CD4-positive, alpha-beta T cell treated with Interleukin-6 at 100 ng/mL for 8 hours (primary cell): ENCODE measurements around the gene PGRMC2.
"Not testable (repeated sequence)": the region's sequence is repeated elsewhere in the genome, so short reads cannot be mapped to it uniquely, and the experiment has no call there.

Experiments
- DNase-seq: peaks from one replicate; pipeline ENCODE4 v3.0.0-alpha.2; 2020; ENCODE audit warnings: mixed read lengths, low spot score

The PGRMC2 gene

DNA sequence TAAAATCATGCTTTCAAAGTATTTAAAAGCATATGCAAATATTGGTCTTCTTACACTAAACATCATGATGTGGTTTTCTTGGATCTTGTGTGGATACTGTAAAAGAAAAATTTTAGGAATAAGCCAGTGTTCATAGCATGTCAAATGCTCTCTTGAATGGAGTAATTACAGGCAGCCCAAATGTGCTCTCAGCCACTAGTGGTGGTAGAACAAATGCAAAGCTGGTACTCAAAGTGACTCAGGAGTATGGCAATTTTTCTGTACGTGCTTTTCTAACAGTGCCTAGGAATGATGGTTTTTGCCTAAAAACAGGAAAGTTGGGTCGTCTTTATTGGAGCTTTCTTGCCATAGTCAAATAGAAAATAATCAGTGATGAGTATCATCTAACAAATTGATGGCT, 19.9 kb downstream of the PGRMC2 start:
- DNase-seq = no peak

DNA sequence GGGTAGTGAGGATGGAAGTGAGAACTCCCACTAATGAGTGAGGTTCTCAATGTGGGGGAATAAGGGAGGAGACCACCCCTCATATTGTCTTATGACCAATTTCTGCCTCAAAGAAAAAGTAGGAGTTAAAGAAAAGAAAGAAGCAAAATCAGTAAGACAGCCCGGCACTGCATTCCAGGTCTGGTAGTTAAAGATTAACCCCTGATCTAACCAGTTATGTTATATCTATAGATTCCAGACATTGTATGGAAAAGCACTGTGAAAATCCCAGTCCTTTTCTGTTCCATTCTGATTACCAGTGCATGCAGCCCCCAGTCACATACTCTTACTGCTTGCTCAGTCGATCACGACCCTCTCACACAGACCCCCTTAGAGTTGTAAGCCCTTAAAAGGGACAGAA, 20.4 kb downstream of the PGRMC2 start:
- DNase-seq = not testable (repeated sequence)

DNA sequence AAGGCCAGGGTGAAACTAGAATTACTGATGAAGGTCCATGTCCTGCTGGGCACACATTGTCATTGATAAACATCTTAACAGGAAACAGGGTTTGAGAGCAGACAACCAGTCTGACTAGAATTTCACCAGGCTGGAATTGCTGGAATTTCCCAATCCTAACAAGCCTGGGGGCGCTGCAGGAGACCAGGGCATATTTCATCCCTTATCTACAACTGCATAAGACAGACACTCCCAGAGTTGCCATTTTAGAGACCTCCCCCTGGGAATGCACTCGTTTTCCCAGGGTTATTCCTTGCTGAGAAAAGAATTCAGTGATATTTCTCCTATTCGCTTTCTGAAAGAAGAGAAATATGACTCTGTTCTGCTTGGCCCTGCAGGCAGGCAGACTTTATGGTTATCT, 22.1 kb downstream of the PGRMC2 start:
- not testable (repeated sequence) for DNase-seq

DNA sequence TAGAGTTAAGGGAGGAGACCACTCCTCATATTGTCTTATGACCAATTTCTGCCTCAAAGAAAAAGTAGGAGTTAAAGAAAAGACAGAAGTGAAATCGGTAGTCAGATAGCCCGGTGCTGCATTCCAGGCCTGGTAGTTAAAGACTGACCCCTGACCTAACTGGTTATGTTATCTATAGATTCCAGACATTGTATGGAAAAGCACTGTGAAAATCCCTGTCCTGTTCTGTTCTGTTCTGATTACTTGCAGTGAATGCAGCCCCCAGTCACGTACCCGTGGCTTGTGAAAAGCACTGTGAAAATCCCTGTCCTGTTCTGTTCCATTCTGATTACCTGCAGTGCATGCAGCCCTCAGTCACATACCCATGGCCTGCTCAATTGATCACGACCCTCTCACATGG, 27.7 kb downstream of the PGRMC2 start:
- DNase-seq = not testable (repeated sequence)

DNA sequence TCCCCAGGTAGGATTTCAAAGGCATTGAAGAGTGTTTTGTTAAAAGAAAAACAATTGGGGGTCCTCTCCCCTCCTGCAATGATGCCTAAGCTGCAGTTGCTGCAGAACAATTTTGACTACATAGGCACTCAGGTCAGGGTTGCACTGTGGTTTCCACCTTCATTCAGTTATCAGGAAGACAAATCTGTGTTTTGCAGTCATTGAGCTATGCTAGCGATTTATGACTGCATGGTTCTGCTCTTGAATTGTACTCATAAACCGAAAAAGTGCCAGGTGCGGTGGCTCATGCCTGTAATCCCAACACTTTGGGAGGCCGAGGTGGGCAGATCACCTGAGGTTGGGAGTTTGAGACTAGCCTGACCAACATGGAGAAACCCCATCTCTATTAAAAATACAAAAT, 29.4 kb downstream of the PGRMC2 start:
- DNase-seq = not testable (repeated sequence)

DNA sequence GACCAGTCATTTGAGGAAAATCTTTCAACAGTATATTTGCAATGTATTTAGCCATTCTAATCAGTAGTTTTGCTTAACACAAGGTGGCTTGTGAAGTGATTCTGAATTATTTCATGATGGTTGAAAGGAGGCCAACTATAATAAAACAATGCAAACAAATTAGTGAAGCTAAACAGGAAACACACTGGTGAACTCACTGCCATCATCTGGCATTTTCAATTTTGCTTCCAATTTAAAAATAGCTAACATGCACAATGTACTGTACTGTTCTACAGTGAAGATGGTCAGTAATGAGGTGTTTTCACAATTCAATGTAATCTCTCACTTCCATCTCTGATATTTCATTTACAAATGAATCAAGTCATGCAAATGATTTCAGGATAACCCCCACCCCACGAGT, 31.1 kb downstream of the PGRMC2 start:
- no peak for DNase-seq

DNA sequence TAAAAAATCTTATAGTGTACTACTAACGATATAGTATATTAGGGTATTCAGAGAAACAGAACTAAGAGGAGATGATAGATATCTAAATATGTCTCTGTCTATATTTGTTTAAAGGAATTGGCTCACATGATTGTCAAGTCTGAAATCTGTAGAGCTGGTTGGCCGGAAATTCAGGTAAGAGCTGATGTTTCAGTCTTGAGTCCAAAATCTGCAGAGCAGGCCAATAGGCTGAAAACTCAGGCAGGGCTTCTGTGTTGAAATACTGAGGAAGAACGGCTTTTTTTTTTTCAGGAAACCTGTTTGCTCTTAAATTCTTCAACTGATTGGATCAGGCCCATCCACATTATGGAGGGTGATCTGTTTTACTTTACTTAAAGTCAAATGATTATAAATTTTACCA, 31.7 kb downstream of the PGRMC2 start:
- DNase-seq = no peak

DNA sequence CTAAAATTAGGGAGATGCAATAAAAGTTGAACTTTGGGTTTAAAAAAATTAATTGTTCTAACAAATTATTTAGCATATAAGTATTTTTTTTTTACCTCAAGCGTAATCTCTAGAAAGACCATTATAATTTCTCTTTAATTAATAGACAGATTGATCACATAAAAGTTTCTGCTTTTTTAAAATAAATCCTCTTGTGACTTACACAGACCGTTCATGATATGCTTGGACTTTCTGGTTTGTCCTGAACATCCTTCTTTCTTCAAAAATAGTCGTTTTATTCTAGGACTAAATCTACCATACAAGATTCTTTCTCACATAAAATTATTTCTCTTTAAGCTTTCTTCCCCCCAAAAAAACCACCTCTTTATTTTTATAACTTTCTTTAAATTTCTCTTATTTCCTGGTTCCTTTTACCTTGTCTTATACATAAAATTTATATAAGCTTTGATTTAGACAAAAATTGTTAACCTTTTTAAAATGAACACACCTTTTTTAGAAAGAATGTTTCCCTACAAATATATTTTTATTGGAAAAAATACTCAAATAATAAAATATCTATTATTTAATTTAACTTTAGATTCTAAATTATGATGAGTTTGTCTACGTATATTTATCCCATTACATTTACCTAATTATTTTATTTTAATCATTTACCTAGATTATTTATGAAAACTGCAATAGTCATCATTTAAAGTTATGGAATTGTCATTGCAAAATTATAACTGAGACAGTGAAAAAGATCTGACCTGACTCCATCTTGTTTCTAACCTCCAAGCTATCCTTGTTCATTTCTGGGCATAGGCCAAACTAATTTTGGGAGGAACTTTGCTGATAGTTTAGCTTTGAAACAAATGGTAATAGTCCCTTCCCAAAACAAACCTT, 37.6 kb downstream of the PGRMC2 start:
- no peak for DNase-seq

DNA sequence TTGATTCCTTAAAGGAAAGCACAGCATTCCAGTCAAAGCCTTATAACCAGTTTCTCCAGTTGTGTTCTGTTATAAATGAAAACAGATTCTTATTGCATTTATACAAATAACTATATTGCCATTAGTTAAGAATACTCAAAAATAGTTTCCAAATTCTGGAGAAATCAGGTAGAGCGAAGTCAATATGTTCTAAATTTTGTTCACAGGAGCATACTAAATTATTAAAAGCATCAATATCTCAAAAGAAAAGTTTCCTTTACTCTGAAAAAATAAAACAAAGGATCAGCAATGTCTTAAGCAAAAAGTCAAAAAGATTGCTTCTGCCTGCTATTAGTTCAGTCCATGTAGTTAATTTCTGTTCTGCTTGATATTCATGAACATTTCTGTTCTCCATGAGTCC, 39.7 kb downstream of the PGRMC2 start:
- DNase-seq = no peak

DNA sequence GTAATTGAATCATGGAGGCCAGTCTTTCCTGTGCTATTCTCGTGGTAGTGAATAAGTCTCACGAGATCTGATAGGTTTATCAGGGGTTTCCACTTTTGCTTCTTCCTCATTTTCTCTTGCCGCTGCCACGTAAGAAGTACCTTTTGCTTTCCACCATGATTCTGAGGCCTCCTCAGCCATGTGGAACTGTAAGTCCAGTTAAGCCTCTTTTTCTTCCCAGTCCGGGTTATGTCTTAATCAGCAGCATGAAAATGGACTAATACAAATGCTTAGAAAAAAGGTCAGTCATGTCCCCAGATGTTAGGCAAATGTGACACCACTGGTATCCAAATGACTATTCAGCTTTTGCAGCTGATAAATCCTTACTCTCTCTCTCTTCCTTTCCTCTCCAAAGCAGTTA, 42.2 kb downstream of the PGRMC2 start:
- DNase-seq = not testable (repeated sequence)

DNA sequence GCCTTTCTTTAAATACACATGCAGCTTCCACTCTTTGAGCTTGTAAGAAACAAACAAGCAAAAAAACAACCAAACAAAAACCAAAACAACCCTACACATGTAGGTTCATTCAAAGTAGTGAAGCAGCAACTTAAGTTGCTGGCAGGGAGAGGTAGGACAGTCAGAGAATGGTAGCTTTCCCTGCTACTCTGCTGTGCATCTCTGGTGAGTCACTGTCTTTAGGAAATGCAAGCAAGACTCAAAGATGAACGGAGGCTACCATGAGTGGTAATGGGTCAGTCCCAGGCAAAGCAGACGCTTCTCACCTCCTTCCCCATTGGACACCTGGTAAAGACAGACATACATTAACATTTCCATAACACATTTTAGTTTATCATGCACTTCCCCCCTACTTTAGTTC, 43.2 kb downstream of the PGRMC2 start:
- DNase-seq = no peak

DNA sequence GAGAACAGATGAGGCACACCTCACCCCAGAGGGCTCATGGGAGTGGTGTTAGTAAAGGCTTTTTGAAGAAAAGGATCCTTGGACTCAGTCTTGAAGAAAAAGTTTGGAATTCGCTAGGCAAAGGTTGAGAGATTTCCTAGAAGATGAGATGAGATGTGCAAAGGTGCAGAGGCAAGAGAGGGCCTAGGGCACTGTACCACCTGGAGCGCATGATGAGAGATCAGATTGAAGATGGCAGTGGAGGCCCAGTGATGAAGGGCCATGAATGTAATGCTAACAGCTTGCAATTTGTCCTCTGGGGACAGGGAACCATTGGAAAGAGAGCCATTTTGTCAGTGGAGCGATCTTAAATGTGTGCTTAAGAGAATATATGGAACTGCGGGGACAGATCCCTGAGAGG, 45.0 kb downstream of the PGRMC2 start:
- no peak for DNase-seq

DNA sequence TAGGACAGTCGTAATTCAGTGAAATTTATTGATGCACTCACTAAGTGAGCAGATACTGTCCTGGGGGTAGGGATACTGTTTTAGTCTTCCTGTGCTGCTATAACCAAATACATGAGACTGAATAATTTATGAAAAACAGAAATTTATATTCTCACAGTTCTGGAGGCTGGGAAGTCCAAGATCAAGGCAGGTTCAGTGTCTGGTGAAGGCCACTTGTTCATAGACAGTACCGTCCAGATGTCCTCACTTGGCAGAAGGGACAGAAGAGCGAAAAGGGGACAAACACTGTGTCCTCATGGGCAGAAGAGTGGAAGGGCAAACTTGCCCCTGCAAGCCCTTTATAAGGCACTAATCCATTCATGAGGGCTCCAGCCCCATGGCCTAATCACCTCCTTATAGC, 45.6 kb downstream of the PGRMC2 start:
- no peak for DNase-seq

DNA sequence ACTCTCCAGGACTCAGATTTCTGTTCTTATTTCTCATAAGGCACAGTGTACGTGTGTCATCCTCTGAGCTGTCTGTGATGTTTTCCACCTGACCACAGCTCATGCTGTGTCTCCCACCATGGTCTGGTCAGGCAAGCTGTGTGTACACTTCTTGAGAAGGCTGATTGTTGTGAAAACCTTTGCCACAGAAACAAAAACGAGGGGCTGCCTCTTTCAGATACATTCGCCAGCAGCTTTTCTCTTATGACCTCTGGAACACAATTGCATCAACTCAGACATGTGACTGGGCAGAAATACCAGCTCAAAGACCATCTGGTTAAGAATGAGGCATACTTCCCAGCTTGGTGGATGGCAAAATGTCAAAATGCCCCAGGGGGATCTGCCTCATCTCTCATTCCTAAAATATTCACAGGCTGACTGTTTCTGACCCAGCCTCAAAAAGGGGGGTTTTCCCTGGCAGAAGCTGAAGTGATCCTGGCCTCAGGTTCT, 46.1 kb downstream of the PGRMC2 start:
- no peak for DNase-seq

DNA sequence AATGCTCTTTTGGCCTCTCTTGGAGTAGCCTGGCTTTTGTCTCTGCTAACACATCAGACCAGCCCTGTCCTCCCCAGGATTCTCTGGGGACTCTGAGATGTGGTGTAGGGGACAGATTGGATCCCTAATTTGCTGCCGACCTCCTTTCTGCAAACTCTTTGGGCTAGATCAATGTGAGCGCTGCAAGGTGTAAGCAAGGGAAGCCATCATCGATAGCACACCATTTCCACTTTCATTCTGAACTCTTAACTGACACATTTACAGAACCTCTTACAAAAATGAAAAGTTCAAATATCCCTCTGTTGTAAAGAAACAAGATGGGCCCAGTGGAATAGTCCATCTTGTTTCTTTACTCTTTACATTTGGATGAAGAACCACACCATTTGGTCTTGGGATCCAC, 46.6 kb downstream of the PGRMC2 start:
- no peak for DNase-seq

DNA sequence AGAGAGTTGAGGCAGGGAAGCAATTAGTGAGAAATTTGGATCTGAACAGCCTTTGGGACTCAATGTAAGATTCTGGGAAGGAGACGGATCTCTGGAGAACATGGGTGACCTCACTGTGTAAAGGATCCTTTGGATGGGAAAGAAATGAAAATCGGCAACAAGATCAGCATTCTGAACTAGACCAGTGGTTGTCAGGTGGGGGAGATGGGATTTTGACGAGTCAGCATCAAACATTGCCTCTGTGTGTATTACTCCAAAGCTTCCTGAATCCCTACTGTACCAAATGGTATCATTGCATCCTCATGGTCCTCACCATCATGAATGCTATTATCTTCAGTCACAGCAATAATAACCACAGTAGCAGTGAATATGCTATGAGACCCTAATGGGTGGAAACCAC, 52.8 kb downstream of the PGRMC2 start:
- no peak for DNase-seq

DNA sequence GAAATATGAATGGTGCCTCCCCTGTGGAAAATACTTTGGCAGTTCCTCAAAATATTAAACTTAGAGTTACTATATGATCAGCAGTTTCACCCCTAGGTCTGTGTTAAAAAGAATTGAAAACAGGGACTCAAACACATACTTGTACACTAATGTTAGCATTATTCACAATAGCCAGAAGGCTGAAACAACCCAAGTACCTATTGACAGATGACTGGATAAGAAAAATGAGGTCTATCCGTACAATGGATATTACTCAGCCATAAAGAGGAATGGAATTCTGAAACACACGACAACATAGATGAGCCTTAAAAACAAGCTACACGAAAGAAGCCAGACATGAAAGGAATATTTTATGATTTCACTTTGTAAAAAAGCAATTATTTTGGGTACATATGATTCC, 54.9 kb downstream of the PGRMC2 start:
- DNase-seq = no peak

DNA sequence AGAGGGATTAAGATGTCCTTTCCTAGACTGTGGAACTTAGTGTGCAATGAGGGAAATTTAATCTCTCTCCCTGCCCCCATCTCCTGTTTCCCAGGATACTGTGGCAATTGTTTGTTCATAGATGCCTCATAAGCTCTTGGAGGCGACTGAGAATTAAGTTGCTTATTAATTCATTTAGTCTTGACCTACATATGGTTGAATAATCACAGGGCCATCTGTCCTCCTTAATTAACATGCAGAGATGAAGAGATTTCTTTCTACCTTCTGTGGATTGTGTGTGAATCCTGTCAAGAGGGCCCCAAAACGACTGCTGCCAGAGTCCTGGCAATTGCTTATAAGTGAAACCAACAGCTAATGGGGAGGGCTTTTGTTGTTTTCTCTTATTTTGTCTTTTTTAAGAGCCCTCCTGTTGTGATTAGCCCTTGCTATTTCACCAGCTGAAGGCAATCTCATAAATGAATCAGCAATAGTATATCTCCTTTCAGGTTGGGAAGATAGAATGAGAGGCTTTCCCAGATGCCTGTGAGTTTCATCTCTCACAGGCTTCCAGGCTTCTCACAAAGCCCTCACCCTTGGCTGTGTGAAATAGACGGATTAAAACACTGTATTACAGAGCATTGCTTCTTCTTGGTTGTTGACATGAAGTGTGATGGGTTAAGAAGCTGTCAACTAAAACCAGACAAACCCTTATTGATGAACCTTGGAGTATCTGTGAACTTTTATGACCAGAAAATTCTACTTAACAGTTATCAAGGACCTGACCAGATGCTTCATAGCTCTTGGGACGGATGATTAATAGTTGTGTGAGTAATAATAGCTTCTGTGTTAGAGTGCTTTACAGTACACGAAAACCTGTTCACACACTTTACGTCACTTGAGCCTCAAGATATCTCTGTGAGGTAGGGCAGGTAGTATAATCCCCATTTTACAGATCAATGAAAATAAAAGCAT, 58.5 kb downstream of the PGRMC2 start:
- DNase-seq = no peak

DNA sequence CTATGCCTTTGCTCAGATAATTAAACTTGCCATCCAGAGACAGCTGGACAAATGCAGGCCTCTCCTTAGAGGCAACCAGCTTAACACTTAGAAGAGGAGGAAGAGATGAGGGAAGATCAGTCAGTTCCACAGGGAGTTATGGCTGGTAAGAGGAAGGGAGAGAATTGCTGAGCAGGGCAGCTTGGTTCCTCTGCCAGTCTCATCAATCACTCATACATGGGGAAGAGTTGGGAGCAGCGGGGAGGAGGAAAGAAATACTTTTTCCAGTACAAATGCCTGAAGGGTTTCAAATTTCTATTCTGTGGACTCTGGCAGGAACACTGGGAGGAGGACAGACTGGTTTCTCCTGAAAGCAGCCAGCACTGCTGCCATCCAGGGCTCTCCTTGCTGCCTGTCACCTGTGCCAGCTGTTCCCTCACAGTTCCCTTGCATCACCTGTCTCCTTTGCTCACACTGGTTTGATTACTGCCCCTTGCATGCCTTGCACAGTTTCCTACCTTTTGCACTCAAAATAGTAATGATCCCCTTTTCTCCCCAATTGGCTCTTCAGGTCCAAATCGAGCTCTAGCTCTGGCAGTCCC, 59.5 kb downstream of the PGRMC2 start:
- no peak for DNase-seq

DNA sequence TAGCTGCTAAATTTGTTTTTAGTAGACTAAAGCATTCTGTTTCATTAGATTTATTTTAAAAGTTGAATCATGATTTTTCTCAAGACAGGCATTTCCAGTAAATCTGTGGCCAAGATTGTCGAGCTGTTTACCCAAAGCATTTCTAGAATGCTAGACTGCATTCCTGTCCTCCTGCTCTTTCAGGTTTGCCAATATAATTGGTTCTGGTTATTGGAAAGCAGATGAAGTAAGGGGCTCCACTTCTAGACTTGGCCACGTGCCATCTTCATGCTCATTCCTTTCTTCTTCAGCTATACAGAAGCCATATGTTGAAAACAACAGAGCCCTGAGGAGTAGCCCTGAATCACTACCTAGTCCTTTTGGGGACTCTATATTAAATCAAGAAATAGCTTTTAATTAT, 62.5 kb downstream of the PGRMC2 start:
- DNase-seq = no peak

DNA sequence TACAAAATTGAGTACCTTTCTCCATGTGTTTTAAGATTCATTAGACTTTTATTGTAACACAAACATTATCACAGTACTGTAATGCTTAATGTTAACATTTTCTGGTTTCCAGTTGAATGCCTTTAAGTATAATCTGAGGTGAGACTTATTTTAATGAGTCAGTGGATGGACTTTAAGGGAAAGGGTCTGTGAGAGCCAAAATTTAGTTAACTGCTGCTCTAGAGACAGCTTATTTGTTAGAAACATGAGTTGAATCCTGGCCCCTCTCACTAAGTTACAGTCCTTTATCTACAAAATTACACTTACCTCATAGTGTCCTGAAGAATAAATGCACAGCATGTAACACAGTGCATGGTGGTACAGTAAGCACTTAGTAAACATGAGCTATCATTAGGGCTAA, 66.0 kb downstream of the PGRMC2 start:
- DNase-seq = no peak
